GM18508 (cell line): ENCODE data around the gene BCKDHB.

Source experiments
- ATAC-seq: cut with Tn5 transposase; IDR thresholded peaks from one replicate; pipeline ENCODE4 v1.9.1; 2021; ENCODE audit warnings: moderate number of reproducible peaks; ENCODE audit not compliant: insufficient read depth, unreplicated experiment

BCKDHB gene

DNA sequence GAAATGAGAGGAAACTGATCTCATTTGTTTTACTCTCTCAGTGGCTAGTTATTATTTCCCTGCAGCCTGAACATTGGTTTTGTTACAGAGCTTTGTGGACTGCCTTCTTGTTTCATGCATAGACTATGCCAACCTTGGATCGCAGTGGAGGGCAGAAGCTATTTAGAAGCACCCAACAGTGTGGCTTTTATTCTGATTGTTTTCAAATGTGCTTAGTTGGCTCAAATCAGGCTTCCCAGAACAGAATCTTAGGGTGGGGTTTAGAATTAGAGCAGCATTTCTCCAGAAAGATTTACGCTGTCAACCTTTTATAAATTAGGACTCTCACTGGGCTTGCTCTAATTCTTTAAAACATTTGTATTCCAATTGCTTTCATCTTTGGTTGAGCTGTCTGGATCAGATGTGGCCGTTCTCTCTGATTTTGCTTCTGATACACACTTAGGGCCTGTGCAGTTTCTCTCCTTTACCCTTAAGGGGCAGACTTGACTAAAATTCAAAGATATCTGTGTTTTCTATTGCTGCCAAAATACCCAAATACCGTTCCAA lies 210.3 kb downstream of the BCKDHB start:
- ATAC-seq, result no peak

DNA sequence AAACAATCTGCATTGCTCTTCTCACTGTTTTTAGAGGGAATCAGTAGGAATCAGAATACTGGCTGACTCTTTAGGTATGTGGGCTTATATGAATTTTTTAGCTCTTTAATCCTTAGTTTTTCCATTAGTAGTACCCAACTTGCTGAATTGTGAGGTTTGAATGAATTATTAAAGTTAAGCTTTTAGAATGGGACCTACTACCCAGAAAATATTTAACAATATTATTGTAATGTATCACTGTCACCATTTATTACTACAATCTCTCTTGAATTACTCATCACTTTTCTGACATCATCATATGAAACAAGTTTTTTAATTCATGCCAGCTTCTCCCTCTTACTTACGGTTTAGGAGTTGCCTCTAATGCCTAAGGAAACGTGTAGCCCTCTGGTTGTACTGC lies 212.7 kb downstream of the BCKDHB start:
- ATAC-seq, result no peak

DNA sequence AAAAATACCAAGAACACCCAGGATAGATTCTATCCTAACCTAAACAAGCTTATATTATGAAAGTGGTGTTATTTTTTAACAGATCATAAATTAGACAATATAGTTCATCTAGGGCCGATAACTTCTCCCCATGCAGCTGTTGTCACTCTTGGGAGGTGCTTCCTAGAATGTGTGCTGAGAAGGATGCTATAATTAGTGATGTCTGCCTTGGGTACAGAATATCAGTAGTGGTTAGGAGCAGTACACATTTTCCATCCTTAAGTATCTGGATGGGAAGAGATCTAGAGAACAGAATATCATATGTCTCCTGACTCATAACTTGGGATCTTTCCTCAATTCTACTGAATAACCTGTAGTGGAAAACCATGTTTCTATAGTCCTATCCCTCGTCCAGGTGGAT lies 214.5 kb downstream of the BCKDHB start:
- ATAC-seq, result no peak

DNA sequence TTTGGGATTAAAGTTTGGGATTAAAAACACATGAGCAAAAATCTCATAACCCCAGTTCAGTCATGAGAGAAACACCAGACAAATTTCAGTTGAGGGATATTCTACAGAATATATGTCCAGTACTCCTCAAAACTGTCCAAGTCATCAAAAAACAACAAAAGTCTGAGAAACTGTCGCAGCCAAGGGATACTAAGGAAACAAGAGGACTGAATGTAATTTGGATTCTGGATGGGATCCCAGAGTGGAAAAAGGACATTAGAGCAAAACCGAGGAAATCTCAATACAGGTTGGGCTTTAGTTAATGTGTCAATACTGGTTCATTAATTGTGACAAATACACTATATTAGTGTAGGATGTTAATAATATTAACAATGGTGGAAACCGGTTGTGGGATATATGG lies 219.3 kb downstream of the BCKDHB start:
- no peak for ATAC-seq

DNA sequence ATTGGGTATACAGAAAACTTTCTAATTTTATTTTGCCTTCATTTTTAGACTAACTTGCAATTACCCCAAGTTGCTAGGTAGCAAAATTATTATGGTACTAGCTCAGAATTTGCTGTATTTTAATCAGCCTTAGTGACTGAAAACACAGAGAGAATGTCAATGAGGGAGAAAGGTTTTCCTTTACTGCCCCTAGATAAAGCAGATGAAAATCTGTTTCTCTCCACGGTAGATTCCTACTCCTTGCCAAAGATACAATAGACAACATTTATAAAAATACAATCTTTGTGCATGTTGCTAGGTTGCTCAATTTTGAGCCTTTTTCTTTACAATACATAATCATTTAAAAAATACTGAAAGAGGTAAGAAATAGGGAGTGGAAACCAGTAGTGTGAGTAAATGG lies 222.2 kb downstream of the BCKDHB start:
- ATAC-seq, result no peak

DNA sequence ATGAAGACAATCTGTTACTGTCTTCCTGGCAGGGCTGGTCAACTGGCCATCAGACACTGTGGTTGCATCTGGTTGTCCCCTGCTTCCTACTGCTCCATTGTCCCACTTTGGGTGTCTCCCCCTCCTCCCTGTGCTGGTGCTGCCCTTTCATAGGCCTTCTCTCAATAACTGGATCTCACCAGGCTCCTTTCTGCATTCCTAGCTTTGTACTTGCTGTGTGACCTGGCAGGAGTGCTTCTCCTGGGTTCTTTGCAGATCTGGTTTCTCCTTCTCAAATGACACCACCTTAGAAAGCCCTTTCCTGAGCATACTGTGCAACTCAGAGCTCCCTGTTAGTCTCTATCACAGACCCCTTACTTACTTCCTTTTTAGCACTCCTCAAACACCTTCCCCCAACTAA lies 223.0 kb downstream of the BCKDHB start:
- no peak for ATAC-seq

DNA sequence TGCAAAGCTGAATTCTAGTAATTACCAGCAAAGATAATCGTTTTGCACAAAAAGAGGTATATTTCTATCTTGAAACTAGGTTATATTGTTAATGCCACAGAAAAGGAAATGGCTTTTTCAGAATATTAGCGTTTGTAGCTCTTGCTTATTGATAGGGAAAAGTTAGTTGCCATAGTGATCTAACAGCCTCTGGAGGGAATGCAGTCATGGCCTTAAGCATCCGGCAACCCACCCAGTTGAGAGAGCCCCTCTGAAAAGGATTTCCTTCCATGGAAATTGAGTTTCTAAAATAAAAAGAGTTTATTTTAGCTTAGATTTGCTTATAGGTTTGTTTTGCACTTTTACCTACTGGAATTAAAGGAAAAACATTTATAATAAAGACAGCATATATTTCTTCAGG lies 224.5 kb downstream of the BCKDHB start:
- ATAC-seq, result no peak

DNA sequence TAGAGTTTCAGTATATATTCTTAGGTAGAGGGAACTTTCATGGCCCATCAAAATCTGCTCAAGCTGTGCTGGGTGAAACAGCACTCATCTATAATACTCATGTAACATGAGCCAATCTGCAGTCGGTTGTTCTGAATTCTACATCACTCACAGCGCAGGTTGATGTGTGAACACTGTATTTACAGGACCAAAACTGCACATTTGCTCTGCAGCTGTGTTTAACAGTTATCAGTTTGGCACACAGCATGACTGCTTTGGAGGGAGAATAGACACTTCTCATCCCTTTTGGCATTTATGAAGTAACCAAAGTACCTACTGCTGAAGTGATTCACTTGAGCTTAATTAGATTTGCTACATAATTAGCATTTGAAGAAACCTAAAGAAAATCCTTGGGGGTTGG lies 225.1 kb downstream of the BCKDHB start:
- no peak for ATAC-seq

DNA sequence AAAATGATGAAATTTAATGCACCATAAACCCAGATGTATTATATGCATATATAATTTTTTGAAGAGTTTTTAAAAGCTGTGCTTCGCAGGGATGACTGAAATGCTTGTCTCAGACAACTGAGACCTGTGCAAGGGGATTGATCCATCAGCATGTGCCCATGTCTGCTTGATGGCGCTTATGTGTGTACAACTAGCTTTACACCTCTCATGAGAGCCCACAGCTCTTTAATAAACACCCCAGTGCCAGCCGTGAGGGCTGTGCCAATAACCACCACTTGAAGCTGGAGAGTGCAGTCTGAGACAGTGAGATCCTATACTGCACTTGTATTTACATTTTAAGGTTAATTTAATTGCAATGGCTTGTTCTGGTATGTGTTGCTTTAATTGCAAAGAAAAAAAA lies 225.5 kb downstream of the BCKDHB start:
- no peak for ATAC-seq

DNA sequence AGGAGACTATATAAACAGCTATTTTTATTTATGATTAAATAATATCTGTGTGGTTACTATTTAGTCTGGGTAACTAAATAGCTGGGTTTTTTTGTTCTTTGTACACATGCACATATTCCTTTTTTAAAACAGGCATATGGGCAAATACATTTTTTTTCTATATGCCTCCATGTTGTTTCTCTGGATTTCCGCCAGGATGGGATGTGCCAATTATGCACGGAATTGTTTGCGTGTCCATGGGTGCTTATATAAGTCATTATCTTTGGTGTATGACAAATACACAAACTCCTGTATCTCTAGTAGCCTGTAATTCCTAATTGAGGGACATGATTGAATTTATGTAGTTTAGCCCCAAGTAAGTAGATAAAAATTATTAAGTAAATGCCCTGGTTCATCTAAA lies 226.9 kb downstream of the BCKDHB start:
- no peak for ATAC-seq

DNA sequence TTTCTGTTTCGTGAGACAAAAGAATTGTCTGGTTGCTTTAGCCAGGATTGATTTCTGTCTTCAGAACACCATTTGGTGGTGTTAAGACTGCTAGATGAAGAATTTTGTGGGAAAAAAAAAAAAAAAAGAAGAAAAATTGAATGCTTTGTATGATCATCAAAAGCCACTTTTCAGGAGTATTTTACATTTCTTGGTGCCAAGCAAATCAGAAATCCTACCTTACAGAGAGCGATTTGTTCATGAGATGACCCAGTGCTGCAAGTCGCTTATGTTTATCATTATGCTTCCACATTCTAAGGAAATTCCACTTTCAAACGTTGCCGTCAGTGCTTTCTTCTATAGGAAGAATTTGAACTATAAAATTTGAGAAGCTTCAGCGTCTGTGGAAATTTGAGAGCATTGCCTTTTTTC lies 228.7 kb downstream of the BCKDHB start:
- ATAC-seq, result no peak

DNA sequence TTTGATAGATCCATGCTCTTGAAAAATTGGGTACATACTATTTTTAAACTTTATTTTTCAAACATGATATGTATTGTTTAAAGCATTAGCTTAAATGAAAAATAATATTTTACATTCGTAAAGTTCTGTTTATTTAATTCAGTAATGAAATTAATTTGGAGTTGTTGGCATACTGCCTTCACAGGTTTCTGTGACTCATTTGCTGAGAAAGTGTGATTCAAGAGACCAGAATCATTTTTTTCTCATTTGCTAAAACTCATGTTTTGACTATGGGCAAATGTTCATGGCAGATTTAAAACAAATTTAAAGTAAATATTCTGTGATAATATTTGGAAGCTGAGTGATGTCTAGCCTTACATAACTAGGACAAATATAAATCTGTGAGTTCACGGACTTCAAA lies 230.4 kb downstream of the BCKDHB start:
- no peak for ATAC-seq

DNA sequence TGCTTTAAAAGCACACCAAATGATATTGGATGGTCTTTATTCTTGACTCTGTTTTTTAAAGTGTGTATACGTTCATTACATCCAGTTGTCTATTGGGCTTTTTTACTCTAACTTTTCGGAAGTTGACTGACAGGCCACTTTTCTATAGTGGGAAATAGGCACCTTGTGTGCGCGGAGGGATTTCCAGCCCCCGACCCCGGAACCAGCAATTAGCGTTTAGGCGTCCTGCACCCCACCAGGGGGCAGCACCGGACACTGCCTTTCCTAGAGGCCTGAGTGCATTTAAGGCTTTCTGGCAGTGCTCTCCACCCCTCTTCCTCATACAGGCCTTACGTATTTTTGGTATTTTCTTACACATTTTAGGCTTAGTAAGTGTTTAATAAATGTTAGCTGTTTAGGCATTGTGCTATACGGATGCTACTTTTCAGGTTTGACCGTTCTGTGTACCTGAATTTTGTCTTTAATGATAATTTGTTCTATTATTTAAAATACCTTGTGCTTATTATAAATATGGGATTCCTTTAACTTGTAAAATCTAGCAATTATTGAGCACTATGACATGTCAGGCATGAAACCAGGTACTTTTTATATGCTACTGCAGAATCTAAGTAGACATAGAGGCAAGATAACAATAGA lies 231.8 kb downstream of the BCKDHB start:
- ATAC-seq, result peak; percentile 81

DNA sequence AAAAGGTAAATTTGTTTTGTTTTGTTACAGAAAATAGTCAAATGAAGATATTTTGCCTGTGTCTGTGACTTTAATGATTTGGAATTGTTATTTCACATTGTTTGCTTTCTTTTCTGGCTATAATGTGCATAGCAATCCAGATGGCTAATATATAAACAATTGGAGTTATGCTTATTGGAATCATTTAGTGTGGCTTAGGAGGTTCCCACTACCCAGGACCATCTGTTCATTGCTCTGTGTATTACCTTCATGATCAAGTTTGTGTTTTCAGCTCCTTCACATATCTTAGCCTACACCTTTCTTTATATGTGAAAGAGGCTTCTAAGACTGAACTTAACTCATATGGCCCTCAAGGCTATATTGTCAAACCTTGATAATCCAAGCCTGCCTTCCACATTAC lies 232.9 kb downstream of the BCKDHB start:
- no peak for ATAC-seq

DNA sequence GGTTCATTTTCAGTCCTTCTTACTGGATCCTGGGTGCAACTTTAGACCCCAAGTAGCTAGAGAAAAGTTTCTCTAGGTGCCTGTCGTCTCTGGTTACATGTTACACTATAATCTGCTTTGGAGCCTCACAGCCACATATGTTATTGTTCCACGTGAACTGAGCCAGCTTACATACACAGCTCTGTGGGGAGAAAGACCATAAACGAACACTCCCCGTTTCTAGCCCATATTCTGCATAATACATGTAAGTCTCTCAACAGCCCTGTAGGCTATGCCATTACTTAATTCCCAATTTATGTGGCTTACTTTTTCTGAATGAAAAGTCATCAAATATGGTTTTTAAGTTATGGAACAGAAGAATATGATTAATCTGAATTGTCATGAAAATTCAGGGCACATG lies 233.8 kb downstream of the BCKDHB start:
- no peak for ATAC-seq

DNA sequence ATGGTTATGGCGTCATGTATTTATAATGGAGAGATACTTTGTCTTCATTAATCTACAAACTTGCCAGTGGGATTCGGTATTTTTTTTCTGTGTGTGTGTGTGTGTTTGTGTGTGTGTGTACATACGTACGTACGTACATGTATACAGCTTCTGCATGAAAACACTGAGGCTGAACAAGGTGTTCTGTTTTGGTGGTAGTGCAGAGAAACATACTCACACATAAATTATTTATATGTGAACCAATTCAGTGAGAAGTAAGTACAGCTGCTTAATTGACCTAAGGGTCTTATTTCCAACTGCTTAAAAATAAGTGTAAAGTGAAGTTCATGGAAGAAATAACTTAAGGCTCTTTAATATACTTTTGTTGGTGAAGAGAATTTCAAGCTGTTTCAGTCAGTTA lies 234.2 kb downstream of the BCKDHB start:
- ATAC-seq, result no peak

DNA sequence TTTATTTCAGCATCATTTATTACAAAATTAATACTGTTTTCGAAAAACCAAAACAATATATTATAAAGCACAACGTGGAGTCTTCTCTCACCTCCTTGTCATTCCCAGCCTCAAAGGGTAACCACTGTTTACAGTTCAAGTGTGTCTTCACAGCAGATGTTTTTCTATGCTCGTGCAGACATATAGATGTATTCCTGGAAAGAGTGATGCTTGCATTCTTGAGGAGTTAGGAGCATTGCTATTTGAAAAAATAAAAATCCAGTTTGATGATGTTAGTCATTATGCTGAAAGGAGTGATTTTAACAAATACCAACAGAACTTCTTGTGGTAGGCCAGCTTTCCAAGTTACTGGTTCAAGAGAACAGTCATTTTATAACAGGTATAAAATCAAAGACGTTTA lies 234.9 kb downstream of the BCKDHB start:
- ATAC-seq, result no peak

DNA sequence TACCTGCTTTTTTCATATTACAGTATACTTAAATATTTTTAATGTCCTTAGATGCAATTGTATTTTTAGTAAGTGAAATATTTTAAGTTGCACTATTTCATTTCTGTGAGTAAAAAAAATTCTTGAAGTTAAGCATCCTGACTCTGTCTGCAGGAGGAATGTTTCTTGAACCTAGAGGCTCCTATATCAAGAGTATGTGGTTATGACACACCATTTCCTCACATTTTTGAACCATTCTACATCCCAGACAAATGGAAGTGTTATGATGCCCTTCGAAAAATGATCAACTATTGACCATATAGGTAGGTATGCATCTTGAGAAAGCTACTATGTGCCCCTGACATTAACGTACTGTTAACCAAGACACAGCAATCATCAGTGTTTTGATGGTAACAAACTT lies 237.0 kb downstream of the BCKDHB start:
- ATAC-seq, result no peak

DNA sequence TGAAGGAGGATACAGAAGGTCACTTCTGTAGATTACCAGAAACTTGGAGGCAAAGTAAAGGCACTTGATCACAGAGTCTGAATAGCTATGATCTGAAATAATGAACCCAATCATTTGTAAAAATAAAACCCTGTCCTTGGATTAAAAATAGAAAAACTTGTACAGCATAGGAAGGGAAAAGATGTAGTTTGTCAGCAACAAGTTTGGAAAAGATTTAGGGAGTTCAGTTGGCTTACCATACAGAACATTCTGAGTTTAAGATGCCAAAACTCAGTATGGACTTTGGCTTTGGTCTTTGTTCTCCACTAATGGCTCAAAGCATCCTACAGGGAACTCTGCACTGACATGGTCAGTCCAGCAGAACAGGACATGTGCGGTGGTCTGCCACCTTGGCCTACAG lies 240.6 kb downstream of the BCKDHB start:
- ATAC-seq, result no peak

DNA sequence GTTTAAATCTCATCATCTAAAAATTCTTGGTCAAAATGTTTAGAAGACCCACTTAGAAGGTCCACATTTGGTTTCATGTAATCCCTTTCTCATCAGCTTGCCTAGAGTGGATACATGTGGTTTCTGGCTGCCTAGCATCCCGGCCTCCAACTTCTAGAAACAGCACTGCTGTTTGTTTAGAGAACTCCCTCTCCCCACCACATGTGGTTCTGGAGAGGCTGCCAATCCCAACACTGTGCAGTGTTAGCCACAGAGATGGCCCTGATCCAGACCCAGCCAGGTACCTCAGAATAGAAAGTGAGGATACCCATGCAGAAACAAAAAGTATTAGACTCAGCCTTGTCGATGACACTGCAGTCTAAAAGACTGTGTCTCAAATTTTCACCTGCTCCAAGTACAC lies 241.8 kb downstream of the BCKDHB start:
- ATAC-seq, result no peak

DNA sequence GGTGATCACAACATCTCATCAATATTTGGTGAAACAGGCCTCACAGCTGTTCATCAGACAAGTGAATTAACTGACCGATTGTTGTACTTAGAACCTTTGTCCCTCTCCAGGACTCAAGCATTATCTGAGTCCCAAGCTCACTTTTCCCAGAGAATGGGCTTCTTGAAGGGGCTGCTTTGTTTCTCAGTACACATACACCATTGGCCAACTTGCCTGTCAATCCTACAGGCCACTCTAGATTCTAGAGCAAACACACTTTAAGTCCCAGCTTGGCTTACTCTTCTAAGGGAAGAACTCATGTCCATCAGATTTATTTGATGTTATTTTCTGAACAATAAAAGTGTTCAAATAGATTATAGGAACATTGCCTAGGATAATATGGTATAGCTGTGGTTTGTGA lies 249.5 kb downstream of the BCKDHB start:
- no peak for ATAC-seq

DNA sequence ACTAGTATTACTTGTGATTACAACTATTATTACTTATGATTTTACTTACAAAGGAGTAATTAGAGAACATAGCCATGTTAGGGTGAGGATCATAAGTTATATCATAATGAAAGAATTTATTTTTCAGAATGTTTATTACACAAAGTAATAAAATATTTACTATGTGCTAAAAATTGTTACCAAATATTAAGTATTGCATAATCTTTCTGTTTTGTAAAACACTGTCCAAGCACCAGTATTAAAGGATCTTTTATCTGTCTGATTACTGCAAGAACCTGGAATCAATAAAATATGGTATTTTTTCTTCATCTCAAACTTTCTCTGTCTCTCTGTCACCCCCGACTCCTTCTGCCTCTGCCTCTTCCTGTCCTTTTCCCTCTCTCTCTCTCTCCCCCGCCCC lies 250.1 kb downstream of the BCKDHB start:
- no peak for ATAC-seq

DNA sequence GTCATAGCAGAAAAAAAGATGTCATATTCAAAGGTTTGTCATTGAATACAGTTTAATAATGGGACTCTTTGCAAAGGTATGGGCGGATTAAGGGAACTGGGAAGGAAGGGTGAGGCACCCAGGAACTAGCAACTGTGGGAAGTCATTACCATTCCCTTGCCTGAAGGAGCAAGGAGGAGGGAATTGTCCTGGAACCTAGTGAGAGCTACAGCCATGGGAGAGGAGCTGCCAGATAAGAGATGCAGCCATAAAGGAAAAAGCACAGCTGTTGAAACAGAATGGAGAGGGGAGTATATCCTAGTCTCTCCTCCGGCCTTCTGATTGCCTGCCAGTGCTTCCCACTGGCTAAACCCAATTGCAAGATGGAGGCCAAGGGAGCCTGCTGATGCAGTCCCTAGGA lies 250.6 kb downstream of the BCKDHB start:
- no peak for ATAC-seq
